ENCODE measurements around the gene RAB11FIP4. TPM values are rescaled to one million over a fixed set of nuclear protein-coding genes. Genes with fewer than 3 reads are reported as not detected.
A peak's percentile ranks its signal among the peaks of the same experiment; 100 is the strongest.

RAB11FIP4 gene
- total and polyA plus RNA-seq, 4 experiments from 2014 or later, result 8.3 to 47.4 (median 30.0) TPM

DNA sequence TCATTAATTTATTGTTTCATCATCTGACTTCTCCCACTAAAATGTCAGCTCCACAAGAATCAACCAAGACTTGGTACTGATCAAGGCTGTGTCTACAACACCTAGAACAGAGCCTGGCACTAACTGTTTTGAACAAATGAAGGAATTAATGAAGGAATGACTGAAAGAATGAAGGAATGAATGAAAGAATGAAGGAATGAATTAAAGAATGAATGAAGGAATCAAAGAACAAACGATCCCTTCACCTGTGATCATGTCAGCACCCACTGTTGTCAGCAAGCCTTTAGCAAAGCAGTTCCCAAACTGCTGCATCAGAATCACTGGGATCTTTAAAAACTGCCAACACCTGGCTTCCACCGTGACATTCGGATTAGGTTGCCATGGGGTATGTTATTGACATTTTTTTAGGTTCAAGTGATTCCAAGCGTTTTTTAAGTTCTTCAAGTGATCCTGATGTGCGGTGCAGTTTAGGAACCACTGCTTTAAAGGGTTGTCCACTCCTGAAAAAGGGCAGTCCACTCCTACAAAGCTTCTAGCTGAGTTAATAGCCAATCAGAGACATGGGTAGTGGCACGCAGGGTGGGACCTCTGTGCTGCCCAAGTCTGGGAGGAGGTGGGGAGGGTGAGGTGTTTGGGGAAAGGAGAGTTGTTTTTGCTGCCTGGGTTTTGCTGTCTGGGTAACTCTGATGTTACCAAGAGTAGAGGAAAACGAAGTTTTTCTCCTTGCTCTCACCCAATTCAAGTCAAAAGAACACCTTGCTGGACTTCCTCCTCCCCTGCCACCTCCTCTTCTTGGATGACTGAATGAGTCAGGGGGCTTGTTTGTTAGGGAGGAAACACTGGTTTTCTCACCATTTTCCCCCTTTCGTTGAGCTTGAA lies 89.7 kb downstream of the RAB11FIP4 start:
- H3K27me3 Mint-ChIP-seq, result peaks cover 0 to 1% of the 10 kb centered on the region in 2 donors
- no peak overlapping the region for H3K4me3 Mint-ChIP-seq

GRCh38 chr17:31481783-31482081 lies 90.3 kb downstream of the RAB11FIP4 start:
- intact Hi-C loops (cut with micrococcal nuclease), result no loop called here
- Histone ChIP-seq H3K4me3 (ENCODE audit: low read length in 2 of 2) (no peak overlapping the region), H3K27ac (ENCODE audit: low read depth, low read length) (no peak overlapping the region), H3K36me3 (ENCODE audit: insufficient read depth, low read length) (no peaks in the 10 kb centered on the region), H3K4me1 (ENCODE audit: insufficient read depth, low read length) (no peaks in the 10 kb centered on the region), H3K27me3 (ENCODE audit: insufficient read depth, low read length) (no peaks in the 10 kb centered on the region), H3K9me3 (ENCODE audit: control insufficient read depth in 1 of 2, low read length in 2 of 2) (no peaks in the 10 kb centered on the region)
- Mint-ChIP-seq H3K36me3 (no peaks in the 10 kb centered on the region), H3K27me3 (peaks cover 0 to 1% of the 10 kb centered on the region in 2 donors), H3K27ac (no peak overlapping the region), H3K9me3 (peaks cover 0 to under 1% (median 0%) of the 10 kb centered on the region in 8 donors), H3K4me3 (no peak overlapping the region), H3K4me1 (peaks cover 0 to 3% (median under 1%) of the 10 kb centered on the region in 4 donors)
- DNase-seq, result no peak
- ChIA-PET POLR2A (ENCODE audit: partially characterized antibody) (no interaction called here), CTCF (ENCODE audit: partially characterized antibody) (interaction anchor here (1.0 to 1.2 kb wide), 2 partner anchors 28 to 41 kb away, joined by 3 to 4 read pairs; no protein-coding TSS in a partner anchor)

More for the DNA sequence above, 89.7 kb downstream of the RAB11FIP4 start:
- Mint-ChIP-seq H3K9me3 (no peaks in the 10 kb centered on the region), H3K4me1 (no peaks in the 10 kb centered on the region), H3K27ac (no peak overlapping the region), H3K36me3 (no peaks in the 10 kb centered on the region)
- Histone ChIP-seq H3K9me3 (ENCODE audit: control insufficient read depth in 1 of 2, low read length in 2 of 2) (no peaks in the 10 kb centered on the region), H3K27ac (ENCODE audit: low read depth, low read length) (no peak overlapping the region), H3K27me3 (ENCODE audit: insufficient read depth, low read length) (no peaks in the 10 kb centered on the region), H3K4me3 (ENCODE audit: low read length in 2 of 2) (no peak overlapping the region), H3K36me3 (ENCODE audit: insufficient read depth, low read length) (no peaks in the 10 kb centered on the region), H3K4me1 (ENCODE audit: insufficient read depth, low read length) (no peaks in the 10 kb centered on the region)
- CTCF ChIA-PET (ENCODE audit: partially characterized antibody), result interaction anchor here (1.0 to 1.2 kb wide), 2 partner anchors 29 to 41 kb away, joined by 3 to 4 read pairs; no protein-coding TSS in a partner anchor
- POLR2A ChIA-PET (ENCODE audit: partially characterized antibody), result no interaction called here
- intact Hi-C loops (cut with micrococcal nuclease), result no loop called here
- no peak for DNase-seq

- ChIA-PET POLR2A (ENCODE audit: partially characterized antibody) (interaction anchor here (11.3 kb wide), 1 partner anchor 28 kb away, joined by 332 read pairs; no protein-coding TSS in a partner anchor), CTCF (ENCODE audit: partially characterized antibody) (interaction anchor here (1.3 kb wide), 1 partner anchor 24 kb away, joined by 3 read pairs; no protein-coding TSS in a partner anchor)
- H3K4me1 ChIP-seq (ENCODE audit: insufficient read depth, low read length), result peaks cover 19% of the 10 kb centered on the region
- Mint-ChIP-seq H3K27me3 (no peaks in the 10 kb centered on the region), H3K4me3 (no peak overlapping the region), H3K27ac (no peak overlapping the region), H3K36me3 (no peaks in the 10 kb centered on the region), H3K9me3 (peaks cover 0 to 1% (median 0%) of the 10 kb centered on the region in 8 donors), H3K4me1 (peaks cover 15 to 23% (median 18%) of the 10 kb centered on the region in 4 donors)
- H3K36me3 ChIP-seq (ENCODE audit: insufficient read depth, low read length), result no peaks in the 10 kb centered on the region
- no peak overlapping the region for H3K4me3 ChIP-seq (ENCODE audit: low read length in 2 of 2)
- intact Hi-C loops (cut with micrococcal nuclease), result loop anchor here (5.0 kb wide), 2 partner anchors 173 to 372 kb away; partner anchors contain the start of genes COPRS and EVI2B
- H3K27ac ChIP-seq (ENCODE audit: low read depth, low read length), result no peak overlapping the region
- no peak for DNase-seq
- no peaks in the 10 kb centered on the region for H3K9me3 ChIP-seq (ENCODE audit: control insufficient read depth in 1 of 2, low read length in 2 of 2)
- H3K27me3 ChIP-seq (ENCODE audit: insufficient read depth, low read length), result no peaks in the 10 kb centered on the region
These were observed 93.3 kb downstream of the RAB11FIP4 start for GRCh38 chr17:31484821-31485220.

DNA sequence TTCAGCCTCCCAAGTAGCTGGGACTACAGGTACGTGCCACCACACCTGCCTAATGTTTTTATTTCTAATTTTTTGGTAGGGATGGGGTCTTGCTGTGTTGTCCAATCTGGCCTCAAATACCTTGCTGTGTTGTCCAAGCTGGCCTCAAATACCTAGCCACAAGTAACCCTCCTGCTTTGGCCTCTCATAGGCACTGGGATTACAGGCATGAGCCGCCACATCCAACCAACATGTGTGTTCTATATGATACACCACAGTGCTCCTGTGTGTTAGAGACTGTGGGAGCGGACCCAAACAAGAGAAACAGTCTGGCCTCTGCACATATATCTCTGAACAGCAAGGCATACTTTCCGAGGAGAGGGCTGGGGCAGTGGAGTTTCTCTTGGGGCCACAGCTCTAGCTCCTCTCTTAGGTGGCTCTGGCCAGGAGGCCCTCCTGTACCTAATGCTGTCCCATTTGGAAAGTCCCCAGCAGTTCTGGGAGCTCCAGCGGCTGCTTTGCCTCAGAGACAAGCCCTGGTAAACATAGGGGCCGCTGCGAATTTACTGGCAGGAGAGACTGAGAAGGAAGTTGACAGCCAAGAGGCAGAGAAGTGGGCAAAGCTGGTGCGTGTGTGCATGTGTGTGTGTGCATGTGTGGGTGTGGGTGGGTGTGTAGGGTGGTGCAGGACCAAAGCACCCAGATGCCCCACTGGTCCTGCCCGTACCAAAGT lies 95.0 kb downstream of the RAB11FIP4 start:
- Mint-ChIP-seq H3K27ac (peak overlapping the region; percentile 64 to 97 (median 95)), H3K27me3 (no peaks in the 10 kb centered on the region), H3K4me1 (peaks cover 27 to 40% (median 34%) of the 10 kb centered on the region in 4 donors), H3K9me3 (peaks cover 0 to 1% (median 0%) of the 10 kb centered on the region in 8 donors), H3K36me3 (no peaks in the 10 kb centered on the region), H3K4me3 (peak overlapping the region; percentile 85 to 95 (median 89))
- Histone ChIP-seq H3K36me3 (ENCODE audit: insufficient read depth, low read length) (no peaks in the 10 kb centered on the region), H3K4me3 (ENCODE audit: low read length in 2 of 2) (no peak overlapping the region), H3K4me1 (ENCODE audit: insufficient read depth, low read length) (peaks cover 36% of the 10 kb centered on the region), H3K27me3 (ENCODE audit: insufficient read depth, low read length) (no peaks in the 10 kb centered on the region), H3K27ac (ENCODE audit: low read depth, low read length) (no peak overlapping the region), H3K9me3 (ENCODE audit: control insufficient read depth in 1 of 2, low read length in 2 of 2) (no peaks in the 10 kb centered on the region)
- intact Hi-C loops (cut with micrococcal nuclease), result loop anchor here (1.0 to 5.0 kb wide), 4 partner anchors 22 to 371 kb away; partner anchors contain the start of genes COPRS and EVI2B
- ChIA-PET POLR2A (ENCODE audit: partially characterized antibody) (interaction anchor here (0.8 to 11.3 kb wide), 3 partner anchors 20 to 38 kb away, joined by 3 to 332 read pairs (median 25); no protein-coding TSS in a partner anchor), CTCF (ENCODE audit: partially characterized antibody) (interaction anchor here (1.2 to 2.0 kb wide), 4 partner anchors 22 to 102 kb away, joined by 4 to 6 read pairs (median 5); no protein-coding TSS in a partner anchor)
- no peak for DNase-seq

- no peak for DNase-seq
- H3K9me3 ChIP-seq (ENCODE audit: control insufficient read depth in 1 of 2, low read length in 2 of 2), result no peaks in the 10 kb centered on the region
- H3K4me1 Mint-ChIP-seq, result peaks cover 32 to 46% (median 40%) of the 10 kb centered on the region in 4 donors
- H3K4me3 ChIP-seq (ENCODE audit: low read length in 2 of 2), result peak overlapping the region in 1 of 2 donors; percentile 51
- peaks cover 42% of the 10 kb centered on the region for H3K4me1 ChIP-seq (ENCODE audit: insufficient read depth, low read length)
- peak overlapping the region; percentile 91 to 97 (median 95) for H3K27ac Mint-ChIP-seq
- H3K9me3 Mint-ChIP-seq, result peaks cover 0 to 1% (median 0%) of the 10 kb centered on the region in 8 donors
- H3K27me3 ChIP-seq (ENCODE audit: insufficient read depth, low read length), result no peaks in the 10 kb centered on the region
- ChIA-PET CTCF (ENCODE audit: partially characterized antibody) (interaction anchor here (1.0 to 2.8 kb wide), 12 partner anchors 9 to 50 kb away, joined by 3 to 11 read pairs (median 5); no protein-coding TSS in a partner anchor), POLR2A (ENCODE audit: partially characterized antibody) (interaction anchor here (0.6 to 11.3 kb wide), 23 partner anchors 8 to 1164 kb away, joined by 3 to 332 read pairs (median 5); partner anchors contain the start of genes EVI2A and EVI2B)
- no peaks in the 10 kb centered on the region for H3K36me3 Mint-ChIP-seq
- peak overlapping the region; percentile 53 for H3K27ac ChIP-seq (ENCODE audit: low read depth, low read length)
- H3K27me3 Mint-ChIP-seq, result no peaks in the 10 kb centered on the region
- intact Hi-C loops (cut with micrococcal nuclease), result loop anchor here (1.0 to 5.0 kb wide), 4 partner anchors 21 to 370 kb away; partner anchors contain the start of genes COPRS and EVI2B
- H3K36me3 ChIP-seq (ENCODE audit: insufficient read depth, low read length), result no peaks in the 10 kb centered on the region
- H3K4me3 Mint-ChIP-seq, result peak overlapping the region; percentile 85 to 95 (median 89)
These were observed 95.7 kb downstream of the RAB11FIP4 start for GRCh38 chr17:31487063-31487647.

DNA sequence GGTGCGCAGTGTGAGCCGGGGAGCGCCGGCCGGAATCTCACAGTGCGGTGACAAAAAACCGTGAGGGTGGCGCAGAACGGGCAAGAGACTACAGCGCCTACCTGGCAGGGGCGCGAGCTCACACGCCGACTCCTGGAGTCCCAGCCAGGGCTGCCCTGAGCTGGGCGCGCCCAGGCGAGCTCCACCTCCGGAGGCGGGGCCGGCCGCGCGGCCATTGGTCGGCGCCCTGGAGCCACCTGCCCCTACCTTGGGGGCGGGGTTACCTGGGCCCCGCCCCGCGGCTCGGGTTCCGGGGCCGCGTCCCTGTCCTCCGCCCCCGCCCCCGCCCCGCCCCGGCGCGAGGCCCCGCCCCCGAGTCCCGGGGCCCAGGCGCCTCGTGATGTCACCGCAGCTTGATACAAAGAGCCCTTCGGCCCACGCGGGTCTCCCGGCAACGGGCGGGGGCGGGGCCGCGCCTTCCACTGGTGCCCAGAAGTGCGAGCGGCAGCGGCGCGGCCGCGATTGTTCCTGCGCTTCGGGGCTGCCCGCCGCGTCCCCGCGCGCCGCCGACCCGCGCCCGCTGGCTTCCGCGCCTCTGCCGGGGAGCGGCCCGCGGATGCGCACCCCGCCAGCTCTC lies 96.3 kb downstream of the RAB11FIP4 start:
- intact Hi-C loops (cut with micrococcal nuclease), result loop anchor here (1.0 to 5.0 kb wide), 5 partner anchors 21 to 370 kb away; partner anchors contain the start of genes COPRS and EVI2B
- Mint-ChIP-seq H3K27ac (peak overlapping the region; percentile 91 to 97 (median 95)), H3K27me3 (no peaks in the 10 kb centered on the region), H3K4me3 (peak overlapping the region; percentile 85 to 95 (median 89)), H3K36me3 (no peaks in the 10 kb centered on the region), H3K4me1 (peaks cover 37 to 52% (median 46%) of the 10 kb centered on the region in 4 donors), H3K9me3 (peaks cover 0 to 1% (median 0%) of the 10 kb centered on the region in 8 donors)
- ChIA-PET POLR2A (ENCODE audit: partially characterized antibody) (interaction anchor here (0.6 to 11.3 kb wide), 26 partner anchors 8 to 1164 kb away, joined by 3 to 332 read pairs (median 4); partner anchors contain the start of genes EVI2A and EVI2B), CTCF (ENCODE audit: partially characterized antibody) (interaction anchor here (1.0 to 2.8 kb wide), 10 partner anchors 10 to 51 kb away, joined by 3 to 11 read pairs (median 4); no protein-coding TSS in a partner anchor)
- peak; percentile 93 to 96 (median 93) for DNase-seq
- Histone ChIP-seq H3K27me3 (ENCODE audit: insufficient read depth, low read length) (no peaks in the 10 kb centered on the region), H3K36me3 (ENCODE audit: insufficient read depth, low read length) (no peaks in the 10 kb centered on the region), H3K27ac (ENCODE audit: low read depth, low read length) (peak overlapping the region; percentile 79), H3K9me3 (ENCODE audit: control insufficient read depth in 1 of 2, low read length in 2 of 2) (no peaks in the 10 kb centered on the region), H3K4me1 (ENCODE audit: insufficient read depth, low read length) (peaks cover 48% of the 10 kb centered on the region), H3K4me3 (ENCODE audit: low read length in 2 of 2) (peak overlapping the region; percentile 68 to 73)
